ENCODE data around the gene ZBTB32.

Gene ZBTB32

DNA sequence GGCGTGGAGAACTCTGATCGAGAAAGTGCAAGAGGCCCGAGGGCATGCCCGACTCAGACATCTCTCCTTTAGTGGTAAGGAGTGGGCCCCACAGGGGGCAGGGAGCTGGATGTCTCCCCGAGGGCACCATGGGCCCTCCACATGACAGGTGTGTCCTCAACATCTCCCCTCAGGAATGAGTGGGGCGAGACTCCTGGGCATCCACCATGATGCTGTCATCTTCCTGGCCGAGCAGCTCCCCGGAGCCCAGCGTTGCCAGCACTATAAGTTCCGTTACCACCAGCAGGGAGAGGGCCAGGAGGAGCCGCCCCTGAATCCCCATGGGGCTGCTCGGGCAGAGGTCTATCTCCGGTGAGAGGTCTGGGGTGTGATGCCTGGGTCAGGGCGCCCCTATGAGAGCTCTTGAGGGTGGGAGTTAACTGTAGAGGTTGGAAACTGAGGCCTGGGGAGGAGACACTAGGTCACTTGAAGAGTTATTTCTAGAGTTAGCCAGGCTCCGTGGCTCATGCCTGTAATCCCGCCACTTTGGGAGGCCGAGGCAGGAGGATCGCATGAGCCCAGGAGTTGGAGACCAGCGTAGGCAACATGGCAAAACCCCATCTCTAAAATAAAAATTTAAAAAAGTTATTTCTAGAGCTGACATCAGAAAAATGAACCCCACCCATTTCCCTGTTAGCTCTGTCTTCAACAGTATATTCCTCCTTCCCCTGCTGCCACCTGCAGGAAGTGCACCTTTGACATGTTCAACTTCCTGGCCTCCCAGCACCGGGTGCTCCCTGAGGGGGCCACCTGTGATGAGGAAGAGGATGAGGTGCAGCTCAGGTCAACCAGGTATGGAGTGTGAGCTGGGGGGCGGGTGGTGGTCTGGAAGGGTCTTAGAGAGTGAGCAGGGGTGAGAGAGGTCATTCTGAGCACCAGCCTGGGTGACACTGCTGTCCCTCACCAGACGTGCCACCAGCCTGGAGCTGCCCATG is 32.8 kb downstream of the ZBTB32 start:
- no peak for DNase-seq (ENCODE audit: low read depth in 2 of 2, low spot score in 1 of 2)

DNA sequence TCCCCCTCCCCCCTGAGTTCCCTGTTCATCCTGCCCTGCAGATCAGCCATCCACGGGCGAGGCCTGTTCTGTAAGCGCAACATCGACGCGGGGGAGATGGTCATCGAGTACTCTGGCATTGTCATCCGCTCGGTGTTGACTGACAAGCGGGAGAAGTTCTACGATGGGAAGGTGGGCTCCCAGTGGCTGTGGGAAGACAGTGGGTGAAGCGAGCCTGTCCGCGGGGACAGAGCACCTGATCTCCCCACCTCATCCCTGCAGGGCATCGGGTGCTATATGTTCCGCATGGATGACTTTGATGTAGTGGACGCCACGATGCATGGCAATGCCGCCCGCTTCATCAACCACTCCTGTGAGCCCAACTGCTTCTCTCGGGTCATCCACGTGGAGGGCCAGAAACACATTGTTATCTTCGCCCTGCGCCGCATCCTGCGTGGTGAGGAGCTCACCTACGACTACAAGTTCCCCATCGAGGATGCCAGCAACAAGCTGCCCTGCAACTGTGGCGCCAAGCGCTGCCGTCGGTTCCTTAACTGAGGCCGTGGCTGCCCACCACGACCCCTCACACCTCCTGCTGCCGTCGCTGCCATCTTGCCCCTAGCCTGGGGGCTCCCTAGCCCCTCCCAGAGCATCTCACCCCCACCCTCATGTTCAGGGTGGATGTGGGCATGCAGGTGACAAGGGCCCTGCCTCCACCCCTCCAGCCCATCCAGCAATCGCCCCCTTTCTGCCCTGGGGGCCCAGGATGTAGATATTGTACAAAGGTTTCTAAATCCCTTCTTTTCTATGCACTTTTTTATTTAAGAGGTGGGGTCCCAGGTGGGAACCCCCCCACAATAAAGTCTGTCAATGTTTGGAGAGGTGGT is 33.9 kb downstream of the ZBTB32 start:
- DNase-seq (ENCODE audit: low read depth in 2 of 2, low spot score in 1 of 2) = no peak

DNA sequence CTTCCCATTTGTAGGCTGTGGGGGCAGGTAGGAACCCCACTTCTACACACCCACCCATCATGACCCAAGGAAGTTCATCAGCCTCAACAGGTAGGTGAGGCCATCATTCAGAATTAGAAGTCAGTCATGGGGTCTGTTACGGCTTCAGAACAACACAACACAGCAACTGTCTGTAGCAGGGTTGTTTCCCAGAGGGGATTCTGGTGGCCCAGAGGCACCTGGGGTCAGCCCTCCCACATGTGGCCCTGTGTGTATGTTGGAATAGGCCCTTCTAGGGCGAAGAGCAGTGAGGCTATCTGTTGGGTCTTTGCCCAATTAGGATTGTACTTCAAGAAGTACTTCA is 34.5 kb downstream of the ZBTB32 start:
- DNase-seq (ENCODE audit: low read depth in 2 of 2, low spot score in 1 of 2) = no peak

DNA sequence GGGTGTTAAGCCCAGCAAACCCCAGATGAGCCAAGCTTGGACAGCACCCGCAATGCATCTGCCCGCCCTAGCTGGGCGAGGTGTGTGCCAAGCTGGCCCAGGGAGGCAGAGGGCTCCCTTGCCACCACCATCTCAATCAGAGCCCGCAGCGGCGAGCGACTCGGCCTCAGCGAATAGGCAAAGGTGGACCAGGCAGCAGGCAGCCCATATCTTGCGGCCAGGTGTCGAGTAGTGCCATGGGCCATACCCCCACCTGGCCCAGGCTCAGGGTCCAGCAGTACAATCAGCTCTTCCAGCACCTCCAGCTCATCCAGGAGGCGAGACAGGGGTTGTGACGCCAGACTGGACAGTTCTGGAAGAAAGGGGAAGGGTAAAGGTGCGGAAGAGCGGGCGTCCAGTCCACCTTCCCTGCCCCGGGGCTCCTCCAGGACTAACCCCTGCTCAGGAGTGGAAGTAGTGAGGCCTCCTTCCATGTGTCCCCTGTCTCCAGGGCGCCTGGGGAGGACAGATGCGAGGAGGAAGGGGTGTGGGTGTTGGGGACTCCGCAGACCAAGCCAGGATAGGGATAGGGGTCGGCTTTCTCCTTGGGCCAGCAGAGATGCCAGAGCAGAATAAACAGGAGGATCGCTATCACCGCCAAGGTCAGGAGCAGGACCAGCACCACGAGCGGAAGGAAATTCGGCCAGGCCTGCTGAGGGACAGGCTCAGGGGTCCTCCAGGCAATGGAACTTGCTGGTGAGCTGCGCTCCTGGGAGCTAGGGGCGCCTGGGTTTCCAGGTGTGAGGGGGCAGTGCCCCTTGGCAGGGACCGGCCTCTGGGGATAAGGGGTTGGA is 35.1 kb downstream of the ZBTB32 start:
- no peak for DNase-seq (ENCODE audit: low read depth in 2 of 2, low spot score in 1 of 2)

DNA sequence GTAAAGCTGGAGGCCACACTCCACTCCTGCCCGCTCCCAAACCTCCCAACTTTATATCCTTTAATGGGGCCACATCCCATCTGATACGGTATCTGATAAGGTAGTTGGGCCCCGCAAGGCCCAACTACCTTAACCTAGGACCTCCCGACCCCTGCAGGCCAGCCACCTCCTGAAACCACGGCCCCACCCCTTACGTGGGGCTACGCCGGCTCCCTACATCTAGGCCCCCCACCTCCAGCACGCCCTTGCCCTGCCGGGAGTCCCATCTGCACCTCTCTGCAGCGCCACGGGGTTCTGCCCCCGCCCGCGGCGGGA is 35.7 kb downstream of the ZBTB32 start:
- no peak for DNase-seq (ENCODE audit: low read depth in 2 of 2, low spot score in 1 of 2)

DNA sequence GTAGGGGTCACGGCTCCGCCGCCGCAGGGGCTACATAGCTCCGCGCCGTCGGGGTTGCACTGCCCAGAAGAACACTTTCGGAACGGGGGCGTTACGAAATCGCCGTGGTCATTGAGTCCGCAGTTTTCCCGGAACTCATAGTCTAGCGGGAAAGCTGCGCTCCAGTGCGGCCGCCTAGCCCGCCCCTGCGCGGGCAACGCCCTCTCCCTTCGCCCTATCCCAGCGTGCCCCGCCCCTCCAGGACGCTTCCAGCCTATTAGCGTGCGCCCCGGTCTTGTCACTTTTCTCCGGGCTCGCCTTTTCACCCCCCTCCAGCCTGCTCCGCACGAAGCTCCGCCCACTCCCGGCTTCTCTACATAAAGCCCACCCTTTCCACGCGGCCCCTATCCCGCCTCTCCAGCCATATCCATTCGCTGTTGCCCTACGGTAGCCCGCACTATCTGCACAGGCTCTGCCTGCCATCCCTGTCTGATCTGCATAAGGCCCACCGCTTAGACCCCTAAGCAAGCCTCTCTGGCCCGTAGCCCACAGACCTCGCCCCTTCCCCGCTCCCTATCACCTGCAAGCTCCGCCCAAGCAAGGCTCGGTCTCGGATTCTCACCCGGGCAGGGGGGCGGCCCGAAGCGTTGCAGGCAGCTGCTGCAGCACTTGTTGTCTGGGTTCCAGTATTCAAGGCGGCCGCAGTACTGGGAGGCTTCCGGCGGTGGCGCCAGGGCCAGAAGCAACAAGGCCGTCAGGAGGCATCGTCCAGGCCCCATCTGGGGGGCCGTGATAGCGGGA is 36.3 kb downstream of the ZBTB32 start:
- DNase-seq (ENCODE audit: low read depth in 2 of 2, low spot score in 1 of 2) = peak; percentile 88 to 91

DNA sequence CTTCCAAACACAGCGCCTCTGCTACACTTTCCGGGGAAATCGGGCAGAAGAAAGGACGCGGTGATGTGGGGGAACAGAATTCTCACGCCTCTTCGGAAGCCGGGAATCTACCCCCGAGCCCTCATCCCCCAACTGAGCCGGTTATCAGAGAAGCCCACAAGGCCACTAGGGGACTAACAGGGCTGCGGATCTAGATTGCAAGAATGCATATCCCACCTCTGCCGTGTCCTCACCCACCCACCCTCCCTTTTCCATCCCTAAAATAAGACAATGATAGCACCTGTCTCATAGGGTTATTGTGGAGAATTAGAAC is 36.8 kb downstream of the ZBTB32 start:
- no peak for DNase-seq (ENCODE audit: low read depth in 2 of 2, low spot score in 1 of 2)

DNA sequence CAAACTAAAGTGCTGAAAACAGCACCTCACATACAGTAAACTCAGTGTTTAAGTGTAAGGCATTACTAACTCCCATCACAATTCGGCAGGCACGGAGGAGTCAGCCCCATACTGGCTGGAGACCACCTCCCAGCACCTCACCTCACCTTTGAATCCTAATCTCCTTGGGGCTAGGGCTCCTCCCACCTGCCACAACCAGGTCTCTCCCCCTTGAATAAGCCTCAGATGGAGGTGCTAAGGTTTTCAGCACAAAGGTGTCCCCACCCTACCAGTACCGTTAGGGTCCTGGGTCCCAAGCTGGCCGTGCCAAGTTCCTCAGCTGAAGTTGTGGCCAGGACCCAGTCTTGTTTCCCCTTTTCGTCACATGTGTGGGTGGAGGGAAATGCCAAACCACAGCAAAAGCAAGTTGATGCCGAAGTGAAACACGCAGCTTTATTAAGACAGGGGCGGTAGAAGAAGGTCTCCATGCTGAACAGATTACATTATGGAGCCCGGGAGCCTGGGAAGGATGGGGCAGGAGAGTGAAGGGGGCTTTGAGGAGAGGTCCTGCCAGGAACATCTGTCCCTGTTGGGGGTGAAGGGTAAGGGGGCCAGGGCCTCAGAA is 37.9 kb downstream of the ZBTB32 start, which contains the start of gene IGFLR1:
TSS of gene IGFLR1 (minus strand) at position 332 of the 604 bp plus-strand sequence. CDS start 1,272 bp downstream, outside the sequence.
- peak; percentile 32 to 55 for DNase-seq (ENCODE audit: low read depth in 2 of 2, low spot score in 1 of 2)

DNA sequence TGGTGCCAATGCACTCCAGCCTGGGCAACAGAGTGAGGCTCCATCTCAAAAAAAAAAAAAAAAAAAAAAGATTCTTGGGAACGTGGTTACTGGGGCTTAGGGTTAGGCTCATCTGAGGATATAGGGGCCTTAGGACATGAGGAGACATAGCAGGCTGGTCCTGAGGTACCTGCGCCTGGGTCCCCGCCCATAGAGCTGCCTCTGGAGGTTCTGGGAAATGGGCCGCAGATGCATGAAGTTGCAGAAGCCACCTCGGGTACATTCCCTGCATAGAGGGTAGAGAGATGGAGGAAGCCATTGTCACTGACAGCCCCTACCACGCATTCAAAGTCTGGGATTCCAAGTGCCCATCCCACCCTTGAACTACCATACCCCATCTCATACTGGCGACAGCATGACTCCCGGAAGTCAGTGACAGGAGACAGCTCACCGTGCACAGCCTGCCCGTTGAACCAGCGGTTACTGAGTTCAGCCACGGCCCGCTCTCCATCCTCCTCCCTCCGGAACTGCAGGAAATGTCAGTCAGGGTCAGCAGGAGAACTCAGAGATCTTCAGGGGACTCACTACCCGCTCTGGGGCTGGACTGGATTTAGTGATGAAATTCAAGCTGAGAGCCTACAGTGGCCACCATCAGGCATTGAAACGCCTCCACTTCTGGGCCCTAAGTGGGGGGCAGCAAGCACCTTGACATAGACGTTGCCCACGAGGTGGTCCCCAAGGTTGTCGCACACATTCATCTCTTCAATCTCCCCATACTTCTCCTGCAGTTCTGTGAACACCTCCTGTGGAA is 39.5 kb downstream of the ZBTB32 start:
- no peak for DNase-seq (ENCODE audit: low read depth in 2 of 2, low spot score in 1 of 2)

DNA sequence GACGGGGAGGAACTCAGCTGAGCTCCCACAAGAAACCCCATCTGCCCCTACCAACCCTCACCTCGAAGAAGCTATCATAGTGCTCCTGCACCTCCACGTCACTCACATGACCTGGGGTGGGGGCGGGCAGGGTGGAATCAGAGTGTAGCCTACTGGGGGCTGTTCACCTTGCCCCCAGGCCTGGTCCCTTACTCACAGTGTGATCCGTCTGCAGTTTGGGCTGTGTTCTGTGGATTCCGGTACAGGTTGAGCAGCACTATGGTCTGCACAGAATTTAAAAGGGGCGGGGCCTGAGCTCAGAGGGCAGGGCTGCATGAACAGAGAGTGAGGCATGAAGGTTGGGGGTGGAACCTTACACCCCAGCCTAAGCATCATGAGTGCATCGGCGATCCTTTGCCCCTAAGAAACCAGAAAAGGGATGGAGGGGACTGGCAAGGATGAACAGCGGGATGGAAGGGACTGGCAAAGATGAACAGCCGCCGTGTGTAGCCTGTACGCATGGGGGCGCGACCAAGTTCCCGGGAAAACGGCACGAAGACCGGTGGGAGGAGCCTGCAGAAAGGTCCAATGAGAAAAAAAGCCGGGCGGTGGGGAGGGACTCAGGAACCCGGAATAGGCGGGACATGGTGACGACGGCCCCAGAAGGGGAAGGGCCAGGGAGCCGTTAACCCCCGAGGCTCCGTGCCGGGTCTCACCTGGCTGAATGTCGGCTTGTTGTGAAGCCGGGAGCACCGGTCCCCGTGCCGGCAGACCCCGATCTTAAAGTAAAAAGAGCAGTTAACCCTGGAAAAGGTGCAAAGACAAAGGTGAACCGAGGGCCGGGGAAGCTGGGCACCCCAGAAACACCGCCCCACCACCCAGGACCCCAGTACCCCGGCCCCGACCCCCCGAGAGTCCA is 40.3 kb downstream of the ZBTB32 start:
- peak; percentile 86 to 90 for DNase-seq (ENCODE audit: low read depth in 2 of 2, low spot score in 1 of 2)

DNA sequence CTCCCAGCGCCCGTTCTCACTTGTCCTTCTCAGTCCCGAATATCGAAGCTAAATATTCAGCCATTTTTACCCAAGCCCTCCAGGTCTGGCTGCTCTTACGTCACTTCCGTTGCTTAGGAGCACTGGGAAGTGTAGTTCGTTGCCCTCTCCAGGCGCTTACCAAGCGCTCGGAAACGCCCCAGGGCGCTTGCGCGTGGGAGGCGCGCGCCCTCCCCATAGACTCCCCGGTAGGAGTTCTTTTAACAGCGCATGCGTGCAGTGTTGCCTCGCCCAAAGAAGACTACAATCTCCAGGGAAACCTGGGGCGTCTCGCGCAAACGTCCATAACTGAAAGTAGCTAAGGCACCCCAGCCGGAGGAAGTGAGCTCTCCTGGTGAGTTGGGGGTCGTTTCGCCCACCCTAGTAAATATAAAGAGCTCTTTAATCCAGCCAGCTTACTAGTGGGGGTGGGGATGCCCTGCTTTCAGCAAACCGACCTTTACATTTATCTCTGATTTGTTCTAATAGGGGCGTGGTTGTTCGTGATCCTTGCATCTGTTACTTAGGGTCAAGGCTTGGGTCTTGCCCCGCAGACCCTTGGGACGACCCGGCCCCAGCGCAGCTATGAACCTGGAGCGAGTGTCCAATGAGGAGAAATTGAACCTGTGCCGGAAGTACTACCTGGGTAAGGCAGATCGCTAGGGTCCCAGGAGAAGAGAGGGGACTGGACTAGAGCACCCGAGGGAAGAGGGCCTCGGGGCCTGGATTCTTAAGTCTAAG is 41.1 kb downstream of the ZBTB32 start, which contains the start of the genes PSENEN and U2AF1L4:
TSS of gene PSENEN (plus strand) at position 324 of the 759 bp plus-strand sequence. CDS start at position 604, 280 bp downstream.
TSS of gene U2AF1L4 (minus strand) at position 91 of the 759 bp plus-strand sequence. CDS start at position 64, 27 bp downstream.
- DNase-seq (ENCODE audit: low read depth in 2 of 2, low spot score in 1 of 2) = peak; percentile 84 to 96

DNA sequence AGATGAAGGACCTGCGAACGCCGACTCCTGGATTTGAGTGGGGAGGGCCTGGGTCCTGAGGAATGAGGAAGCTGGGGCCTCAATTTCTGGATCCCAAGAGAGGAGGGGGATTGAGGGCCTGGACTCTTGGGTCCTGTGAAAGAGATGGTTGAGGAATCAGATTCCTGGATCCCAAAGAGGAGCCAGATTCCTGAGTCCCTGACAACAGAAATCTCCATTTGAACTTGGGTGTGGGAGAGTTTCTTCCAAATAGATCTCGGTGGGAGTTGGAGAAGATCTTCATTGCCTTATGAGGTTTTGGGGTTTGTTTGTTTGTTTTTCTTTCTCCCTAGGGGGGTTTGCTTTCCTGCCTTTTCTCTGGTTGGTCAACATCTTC is 41.7 kb downstream of the ZBTB32 start:
- DNase-seq (ENCODE audit: low read depth in 2 of 2, low spot score in 1 of 2) = no peak

DNA sequence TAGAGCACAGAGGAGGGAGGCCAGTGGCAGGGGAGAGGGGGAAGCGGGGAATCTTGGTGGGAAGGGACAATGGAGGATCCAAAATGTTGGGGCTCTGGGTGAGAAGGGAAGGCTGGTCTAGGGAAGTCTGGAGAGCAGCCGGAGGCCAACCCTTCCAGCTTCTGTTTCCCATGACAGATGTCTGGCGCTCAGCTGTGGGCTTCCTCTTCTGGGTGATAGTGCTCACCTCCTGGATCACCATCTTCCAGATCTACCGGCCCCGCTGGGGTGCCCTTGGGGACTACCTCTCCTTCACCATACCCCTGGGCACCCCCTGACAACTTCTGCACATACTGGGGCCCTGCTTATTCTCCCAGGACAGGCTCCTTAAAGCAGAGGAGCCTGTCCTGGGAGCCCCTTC is 42.2 kb downstream of the ZBTB32 start:
- DNase-seq (ENCODE audit: low read depth in 2 of 2, low spot score in 1 of 2) = no peak

DNA sequence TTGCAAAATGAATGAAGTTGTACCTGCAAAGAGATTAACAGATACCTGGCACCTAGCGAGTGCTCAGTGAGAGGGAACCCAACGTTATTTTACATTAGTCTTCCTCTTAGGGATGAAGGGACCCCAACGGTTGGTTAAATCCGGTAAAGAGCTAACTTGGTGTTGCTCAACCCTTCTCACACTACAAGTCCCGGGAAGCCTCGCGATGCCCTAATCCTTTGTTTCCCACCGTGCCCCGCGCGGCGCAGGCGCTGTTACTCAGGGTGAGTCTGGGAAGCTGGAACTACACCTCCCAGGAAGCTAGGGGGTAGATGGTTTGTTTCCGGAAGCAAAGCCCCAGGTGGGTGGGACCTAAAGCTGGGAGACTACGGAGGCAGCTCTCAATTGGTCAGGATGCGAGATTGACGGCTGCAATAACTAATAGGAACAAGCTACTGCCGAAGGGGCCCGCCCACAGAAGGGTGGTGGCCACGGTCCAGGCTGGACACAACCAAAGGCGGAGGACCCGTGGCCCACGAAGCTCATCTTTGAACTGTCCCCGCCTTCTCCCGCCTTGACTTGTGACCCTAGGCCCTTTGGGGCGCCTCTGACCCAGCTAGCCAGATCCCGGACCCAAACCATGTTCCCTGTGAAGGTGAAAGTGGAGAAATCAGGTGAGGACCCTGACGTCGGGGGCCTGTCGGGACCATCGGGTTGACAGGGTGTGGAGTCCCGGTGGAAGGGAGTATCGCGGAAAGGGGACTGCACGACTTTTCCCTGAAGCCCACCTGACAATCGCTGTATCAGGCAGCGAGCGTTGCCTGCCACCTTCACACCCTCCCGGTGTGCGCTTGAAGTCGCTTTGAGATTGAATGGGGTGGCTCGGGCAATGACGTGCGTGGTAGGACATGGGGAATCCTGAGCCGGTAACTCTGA is 44.0 kb downstream of the ZBTB32 start, which contains the start of gene LIN37:
TSS of gene LIN37 (plus strand) at position 471 of the 915 bp plus-strand sequence. CDS start at position 620, 149 bp downstream.
- peak; percentile 98 for DNase-seq (ENCODE audit: low read depth in 2 of 2, low spot score in 1 of 2)

DNA sequence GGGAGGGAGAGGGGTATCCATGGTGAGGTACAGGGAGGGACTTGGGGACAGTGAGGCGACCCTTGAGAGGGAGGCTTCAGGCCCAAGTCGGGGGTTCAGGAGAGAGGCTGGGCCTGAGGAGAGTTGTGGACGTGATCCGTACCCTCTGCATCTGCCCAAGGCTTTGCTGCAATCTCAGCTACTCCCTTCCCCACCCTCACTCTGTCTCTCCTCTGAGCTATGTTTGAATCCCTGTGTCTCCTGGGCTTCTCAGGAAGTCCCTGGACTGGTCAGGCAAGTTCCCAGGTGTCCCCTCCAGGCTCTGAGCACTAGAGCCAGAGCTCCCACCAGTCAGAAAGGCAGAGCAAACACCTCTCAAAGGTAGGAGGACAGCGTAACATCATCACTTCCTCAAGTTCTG is 45.8 kb downstream of the ZBTB32 start:
- DNase-seq (ENCODE audit: low read depth in 2 of 2, low spot score in 1 of 2) = no peak

All from stimulated activated CD8-positive, alpha-beta memory T cell treated with anti-CD3 and anti-CD28 coated beads, Interleukin-4, amount 100 ng/mL, for 4 hours (primary cell).